ENCODE data around the gene PLA2G3.

The PLA2G3 gene

DNA sequence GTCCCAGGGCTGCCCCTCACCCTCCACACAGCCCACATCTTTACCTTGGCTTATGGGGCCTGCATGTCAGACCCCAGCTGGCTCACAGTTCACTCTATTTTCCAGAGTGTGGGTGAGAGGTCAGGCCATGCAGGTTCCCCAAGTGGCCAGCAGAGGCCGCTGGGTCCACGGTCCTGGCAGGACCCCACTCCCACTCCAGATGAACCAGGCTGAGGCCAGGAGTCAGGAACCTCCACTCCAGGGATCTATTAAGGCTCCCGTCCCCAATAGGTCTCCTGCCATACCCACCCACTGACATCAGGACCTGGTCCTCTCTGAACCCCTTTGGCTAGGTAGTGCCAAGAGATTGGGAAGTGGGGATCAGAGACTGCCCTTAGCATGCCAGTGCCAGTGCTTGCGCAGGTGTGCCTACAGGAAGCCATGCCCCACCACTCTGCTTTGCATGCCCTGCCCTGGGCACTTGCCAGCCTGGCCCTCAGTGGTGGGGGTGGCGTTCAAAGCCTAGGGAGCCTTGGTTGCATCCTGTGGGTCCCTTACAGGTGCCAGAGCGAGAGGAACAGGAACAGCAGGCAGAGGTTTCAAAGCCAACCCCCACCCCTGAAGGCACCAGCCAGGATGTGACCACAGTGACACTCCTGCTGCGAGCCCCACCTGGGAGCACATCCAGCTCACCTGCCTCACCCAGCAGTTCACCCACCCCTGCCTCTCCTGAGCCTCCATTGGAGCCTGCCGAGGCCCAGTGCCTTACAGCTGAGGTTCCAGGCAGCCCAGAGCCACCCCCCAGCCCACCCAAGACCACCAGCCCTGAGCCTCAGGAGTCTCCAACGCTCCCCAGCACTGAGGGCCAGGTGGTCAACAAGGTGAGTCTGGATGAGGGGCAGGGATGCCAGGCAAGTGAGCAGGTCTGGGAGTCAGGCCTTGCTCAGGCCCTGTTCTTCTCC, 50.9 kb downstream of the PLA2G3 start:
- DNase-seq, result peak; percentile 72
- Histone ChIP-seq H3K36me3 (peaks cover 26% of the 10 kb centered on the region), H3K27ac (peak overlapping the region; percentile 29)

GRCh38 chr22:31088233-31088986, 51.9 kb downstream of the PLA2G3 start:
- peak overlapping the region; percentile 29 for H3K27ac ChIP-seq
- H3K27me3 ChIP-seq (ENCODE audit: insufficient read depth, low read depth, severe bottlenecking), result no peaks in the 10 kb centered on the region
- H3K4me3 ChIP-seq (ENCODE audit: low read depth, low read length), result no peak overlapping the region
- H3K9me3 ChIP-seq (ENCODE audit: severe bottlenecking), result no peaks in the 10 kb centered on the region
- DNase-seq, result no peak
- TF ChIP-seq, protein P1, sequence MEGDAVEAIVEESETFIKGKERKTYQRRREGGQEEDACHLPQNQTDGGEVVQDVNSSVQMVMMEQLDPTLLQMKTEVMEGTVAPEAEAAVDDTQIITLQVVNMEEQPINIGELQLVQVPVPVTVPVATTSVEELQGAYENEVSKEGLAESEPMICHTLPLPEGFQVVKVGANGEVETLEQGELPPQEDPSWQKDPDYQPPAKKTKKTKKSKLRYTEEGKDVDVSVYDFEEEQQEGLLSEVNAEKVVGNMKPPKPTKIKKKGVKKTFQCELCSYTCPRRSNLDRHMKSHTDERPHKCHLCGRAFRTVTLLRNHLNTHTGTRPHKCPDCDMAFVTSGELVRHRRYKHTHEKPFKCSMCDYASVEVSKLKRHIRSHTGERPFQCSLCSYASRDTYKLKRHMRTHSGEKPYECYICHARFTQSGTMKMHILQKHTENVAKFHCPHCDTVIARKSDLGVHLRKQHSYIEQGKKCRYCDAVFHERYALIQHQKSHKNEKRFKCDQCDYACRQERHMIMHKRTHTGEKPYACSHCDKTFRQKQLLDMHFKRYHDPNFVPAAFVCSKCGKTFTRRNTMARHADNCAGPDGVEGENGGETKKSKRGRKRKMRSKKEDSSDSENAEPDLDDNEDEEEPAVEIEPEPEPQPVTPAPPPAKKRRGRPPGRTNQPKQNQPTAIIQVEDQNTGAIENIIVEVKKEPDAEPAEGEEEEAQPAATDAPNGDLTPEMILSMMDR (IDR thresholded peaks at IDR 0.05; ENCODE audit: low read depth, low read length), result no peak
- H3K36me3 ChIP-seq, result peaks cover 36% of the 10 kb centered on the region

More for the DNA sequence above, 50.9 kb downstream of the PLA2G3 start:
- H3K27me3 ChIP-seq (ENCODE audit: insufficient read depth, low read depth, severe bottlenecking), result no peaks in the 10 kb centered on the region
- TF ChIP-seq, protein P1 (IDR thresholded peaks at IDR 0.05; ENCODE audit: low read depth, low read length), result peak; percentile 94
- no peaks in the 10 kb centered on the region for H3K9me3 ChIP-seq (ENCODE audit: severe bottlenecking)
- no peak overlapping the region for H3K4me3 ChIP-seq (ENCODE audit: low read depth, low read length)

DNA sequence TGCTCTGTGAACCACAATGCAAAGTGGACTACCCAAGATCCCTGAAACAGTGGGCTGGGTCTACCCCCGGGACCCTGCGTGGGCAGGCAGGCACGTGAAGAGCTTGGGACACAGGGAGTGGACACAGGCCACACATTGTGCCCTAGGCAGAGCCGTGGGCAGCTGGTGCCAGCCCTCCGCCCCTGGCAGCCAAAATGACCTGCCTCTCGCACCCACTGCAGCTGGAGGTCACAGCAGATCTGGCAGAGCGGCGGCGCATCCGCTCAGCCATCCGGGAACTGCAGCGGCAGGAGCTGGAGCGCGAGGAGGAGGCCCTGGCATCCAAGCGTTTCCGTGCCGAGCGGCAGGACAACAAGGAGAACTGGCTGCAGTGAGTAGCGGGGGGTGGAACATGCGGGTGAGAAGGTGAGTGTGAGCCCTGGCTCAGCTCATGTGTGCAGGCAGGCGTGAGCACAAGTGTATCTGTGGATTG, 52.5 kb downstream of the PLA2G3 start:
- TF ChIP-seq, protein P1 (IDR thresholded peaks at IDR 0.05; ENCODE audit: low read depth, low read length), result no peak
- peaks cover 35% of the 10 kb centered on the region for H3K36me3 ChIP-seq
- H3K4me3 ChIP-seq (ENCODE audit: low read depth, low read length), result no peak overlapping the region

GRCh38 chr22:31086703-31087330, 53.5 kb downstream of the PLA2G3 start:
- Histone ChIP-seq H3K27ac (no peak overlapping the region), H3K36me3 (peaks cover 30% of the 10 kb centered on the region), H3K4me3 (ENCODE audit: low read depth, low read length) (no peak overlapping the region), H3K9me3 (ENCODE audit: severe bottlenecking) (no peaks in the 10 kb centered on the region), H3K27me3 (ENCODE audit: insufficient read depth, low read depth, severe bottlenecking) (no peaks in the 10 kb centered on the region)
- DNase-seq, result no peak
- TF ChIP-seq, protein P1 (IDR thresholded peaks at IDR 0.05; ENCODE audit: low read depth, low read length), result no peak

More for the DNA sequence above, 52.5 kb downstream of the PLA2G3 start:
- no peaks in the 10 kb centered on the region for H3K27me3 ChIP-seq (ENCODE audit: insufficient read depth, low read depth, severe bottlenecking)
- no peak overlapping the region for H3K27ac ChIP-seq
- no peak for DNase-seq
- no peaks in the 10 kb centered on the region for H3K9me3 ChIP-seq (ENCODE audit: severe bottlenecking)

GRCh38 chr22:31085928-31086327, 54.4 kb downstream of the PLA2G3 start:
- no peak overlapping the region; the same call in 1 of the 2 replicates for H3K27ac ChIP-seq
- no peak overlapping the region for H3K4me3 ChIP-seq (ENCODE audit: low read depth, low read length)
- no peaks in the 10 kb centered on the region for H3K27me3 ChIP-seq (ENCODE audit: insufficient read depth, low read depth, severe bottlenecking)
- H3K36me3 ChIP-seq, result peaks cover 21% of the 10 kb centered on the region
- H3K9me3 ChIP-seq (ENCODE audit: severe bottlenecking), result no peaks in the 10 kb centered on the region
- DNase-seq, result no peak
- TF ChIP-seq, protein P1 (IDR thresholded peaks at IDR 0.05; ENCODE audit: low read depth, low read length), result no peak
